Mucosa of stomach (tissue), 1 donor: ENCODE data around the gene RNF213.

Source experiments
- H3K27me3 ChIP-seq: one replicate; pipeline ENCODE4 v1.7.0; 2013; ENCODE audit warnings: mild to moderate bottlenecking, low read length; ENCODE audit not compliant: control insufficient read depth, insufficient read depth
- H3K36me3 ChIP-seq: one replicate; pipeline ENCODE4 v1.7.0; 2013; ENCODE audit warnings: low read length; ENCODE audit not compliant: control insufficient read depth, insufficient read depth
- H3K4me1 ChIP-seq: one replicate; pipeline ENCODE4 v1.7.0; 2013; ENCODE audit warnings: mild to moderate bottlenecking, low read length; ENCODE audit not compliant: control insufficient read depth, insufficient read depth
- H3K4me3 ChIP-seq: one replicate; pipeline ENCODE4 v1.7.0; 2013; ENCODE audit warnings: low read length
- H3K9ac ChIP-seq: one replicate; pipeline ENCODE4 v1.7.0; 2013; ENCODE audit warnings: mild to moderate bottlenecking, low read length, moderate library complexity
- H3K9me3 ChIP-seq: one replicate; pipeline ENCODE4 v1.7.0; 2013; ENCODE audit warnings: mild to moderate bottlenecking, low read length, moderate library complexity; ENCODE audit not compliant: control insufficient read depth
- donor health status: Pancreatic carcinoma.

The RNF213 gene

GRCh38 chr17:80442764-80443163 is 182.1 kb downstream of the RNF213 start:
- Histone ChIP-seq H3K9me3 (no peaks in the 10 kb centered on the region), H3K27me3 (peaks cover 3% of the 10 kb centered on the region), H3K4me3 (no peak overlapping the region), H3K9ac (no peak overlapping the region), H3K36me3 (no peaks in the 10 kb centered on the region), H3K4me1 (no peaks in the 10 kb centered on the region)

DNA sequence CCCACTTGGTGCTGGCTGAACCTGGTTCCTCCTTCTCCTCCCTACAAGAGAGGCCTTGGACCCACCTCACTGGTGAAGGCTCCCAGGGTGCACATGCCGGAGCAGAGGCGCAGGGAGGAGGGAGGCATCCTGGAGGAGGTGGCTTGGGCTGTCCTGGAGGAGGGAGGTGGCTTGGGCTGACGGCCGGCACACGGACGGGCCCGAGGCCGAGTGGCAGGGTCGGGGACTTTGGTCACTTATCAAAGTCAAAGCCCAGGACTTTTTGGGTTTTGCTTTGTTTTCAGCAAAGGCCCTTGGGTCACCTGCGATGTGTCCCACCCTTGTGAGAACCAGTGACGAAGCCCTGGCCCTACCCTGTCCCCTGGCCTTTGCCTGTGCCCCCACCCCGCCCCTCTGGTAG is 182.8 kb downstream of the RNF213 start:
- H3K36me3 ChIP-seq = no peaks in the 10 kb centered on the region
- peaks cover 3% of the 10 kb centered on the region for H3K27me3 ChIP-seq
- no peaks in the 10 kb centered on the region for H3K4me1 ChIP-seq
- no peak overlapping the region for H3K4me3 ChIP-seq
- no peak overlapping the region for H3K9ac ChIP-seq
- H3K9me3 ChIP-seq = no peaks in the 10 kb centered on the region

GRCh38 chr17:80443916-80444643 is 183.4 kb downstream of the RNF213 start:
- Histone ChIP-seq H3K9me3 (no peaks in the 10 kb centered on the region), H3K27me3 (peaks cover 3% of the 10 kb centered on the region), H3K36me3 (no peaks in the 10 kb centered on the region), H3K9ac (no peak overlapping the region), H3K4me3 (no peak overlapping the region), H3K4me1 (no peaks in the 10 kb centered on the region)

DNA sequence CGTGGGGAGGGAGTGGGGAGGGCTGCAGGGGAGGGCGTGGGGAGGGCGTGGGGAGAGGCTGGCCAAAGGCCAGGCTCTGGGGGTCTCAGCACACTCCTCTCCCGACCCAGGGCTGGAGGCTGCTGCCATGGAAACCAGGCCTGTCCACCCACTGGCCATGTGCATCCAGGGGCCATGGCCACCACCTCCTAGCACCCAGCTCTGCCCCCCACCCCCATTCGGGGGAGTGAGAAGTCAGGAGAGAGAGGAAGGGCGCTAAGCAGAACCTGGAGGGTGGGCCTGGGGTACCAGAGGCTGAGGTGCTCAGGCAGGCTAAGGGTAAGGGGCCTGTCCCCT is 184.0 kb downstream of the RNF213 start:
- no peaks in the 10 kb centered on the region for H3K36me3 ChIP-seq
- peaks cover 3% of the 10 kb centered on the region for H3K27me3 ChIP-seq
- no peak overlapping the region for H3K9ac ChIP-seq
- no peak overlapping the region for H3K4me3 ChIP-seq
- H3K9me3 ChIP-seq = no peaks in the 10 kb centered on the region
- no peaks in the 10 kb centered on the region for H3K4me1 ChIP-seq

- Histone ChIP-seq H3K9me3 (no peaks in the 10 kb centered on the region), H3K27me3 (peaks cover 3% of the 10 kb centered on the region), H3K9ac (no peak overlapping the region), H3K4me3 (no peak overlapping the region), H3K36me3 (no peaks in the 10 kb centered on the region), H3K4me1 (no peaks in the 10 kb centered on the region)
Measured at GRCh38 chr17:80445007-80445725, 184.5 kb downstream of the RNF213 start.

- Histone ChIP-seq H3K36me3 (no peaks in the 10 kb centered on the region), H3K4me1 (no peaks in the 10 kb centered on the region), H3K4me3 (no peak overlapping the region), H3K27me3 (peaks cover 3% of the 10 kb centered on the region), H3K9ac (no peak overlapping the region), H3K9me3 (no peaks in the 10 kb centered on the region)
Measured at GRCh38 chr17:80445726-80446110, 185.1 kb downstream of the RNF213 start.

DNA sequence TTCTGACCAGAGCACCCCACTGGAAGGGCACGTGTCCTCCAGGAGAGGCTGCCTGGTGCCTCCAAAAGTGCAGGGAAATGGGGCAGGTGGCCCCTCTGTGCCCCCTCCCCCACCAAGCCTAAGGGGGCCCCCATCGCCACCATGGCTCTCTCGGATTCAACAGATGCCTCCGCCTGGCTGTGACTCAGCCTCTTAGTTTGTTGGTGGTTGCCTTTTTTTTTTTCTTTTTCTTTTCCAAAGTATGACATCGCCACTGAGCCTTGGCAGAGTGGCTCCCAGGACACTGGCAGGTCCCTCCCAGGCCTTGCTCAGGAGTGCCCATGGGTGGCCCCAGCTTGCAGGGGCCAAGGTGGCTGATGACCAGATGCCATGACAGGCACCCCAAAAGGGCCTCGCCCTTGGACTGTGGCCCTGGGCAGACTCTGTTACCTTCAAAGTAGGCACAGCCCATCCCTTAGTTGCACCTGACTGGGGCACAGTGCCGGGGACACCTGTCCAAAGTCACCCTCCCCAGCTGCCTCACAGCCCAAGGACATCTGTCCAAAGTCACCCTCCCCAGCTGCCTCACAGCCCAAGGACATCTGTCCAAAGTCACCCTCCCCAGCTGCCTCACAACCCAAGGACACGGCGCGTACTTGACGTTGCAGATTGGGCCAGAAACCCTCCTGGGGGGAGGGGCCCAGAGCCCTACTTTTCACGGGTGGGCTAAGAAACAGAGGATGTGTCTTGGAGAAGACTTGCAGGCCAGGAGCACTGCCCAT is 186.2 kb downstream of the RNF213 start:
- Histone ChIP-seq H3K4me1 (no peaks in the 10 kb centered on the region), H3K9me3 (no peaks in the 10 kb centered on the region), H3K4me3 (no peak overlapping the region), H3K27me3 (no peaks in the 10 kb centered on the region), H3K36me3 (no peaks in the 10 kb centered on the region), H3K9ac (no peak overlapping the region)

GRCh38 chr17:80447790-80448189 is 187.1 kb downstream of the RNF213 start:
- Histone ChIP-seq H3K9me3 (no peaks in the 10 kb centered on the region), H3K27me3 (no peaks in the 10 kb centered on the region), H3K4me3 (no peak overlapping the region), H3K4me1 (no peaks in the 10 kb centered on the region), H3K9ac (no peak overlapping the region), H3K36me3 (no peaks in the 10 kb centered on the region)
